T47D (cell line): Measurements from ENCODE around the gene SPRR1A.

Source experiments
- DNase-seq, 2 experiments: peaks; one replicate each; pipeline versions ENCODE4 v3.0.0 to v3.0.0-alpha.2; 2011 to 2012; ENCODE audit warnings: low read depth in 1 of 2, low spot score in 1 of 2
- JUND ChIP-seq: IDR thresholded peaks from 2 replicates; pipeline ENCODE4 v1.6.1; 2012; ENCODE audit warnings: low read depth
- in situ Hi-C: cut with HindIII; loops from 2 replicates; pipeline ENCODE4 v1.10.0; 2016; ENCODE audit warnings: low sequenced_read_pairs, low pct_unique_long_range_greater_than_20kb

SPRR1A gene

DNA sequence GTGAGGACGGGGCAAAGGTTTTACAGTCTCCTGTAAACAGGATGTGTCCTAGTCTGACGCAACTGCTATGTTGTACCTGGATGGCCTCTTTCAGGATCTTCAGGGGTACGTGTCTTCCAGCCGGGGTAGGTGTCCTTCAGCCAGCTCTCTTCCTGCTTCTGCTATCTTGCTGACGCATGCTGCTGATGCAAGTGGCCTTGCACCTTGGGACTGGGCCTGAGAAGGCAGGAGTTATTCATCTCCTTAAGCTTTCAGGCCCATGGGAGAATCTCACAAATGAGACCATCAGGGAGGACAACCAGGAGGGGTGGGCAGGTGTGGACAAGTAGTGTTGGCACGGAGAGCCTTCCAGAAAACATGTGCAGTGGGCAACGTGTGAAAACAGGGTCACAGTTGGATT lies 39.2 kb downstream of the SPRR1A start:
- TF ChIP-seq JUND, result no peak
- in situ Hi-C loops, result no loop called here
- no peak for DNase-seq

DNA sequence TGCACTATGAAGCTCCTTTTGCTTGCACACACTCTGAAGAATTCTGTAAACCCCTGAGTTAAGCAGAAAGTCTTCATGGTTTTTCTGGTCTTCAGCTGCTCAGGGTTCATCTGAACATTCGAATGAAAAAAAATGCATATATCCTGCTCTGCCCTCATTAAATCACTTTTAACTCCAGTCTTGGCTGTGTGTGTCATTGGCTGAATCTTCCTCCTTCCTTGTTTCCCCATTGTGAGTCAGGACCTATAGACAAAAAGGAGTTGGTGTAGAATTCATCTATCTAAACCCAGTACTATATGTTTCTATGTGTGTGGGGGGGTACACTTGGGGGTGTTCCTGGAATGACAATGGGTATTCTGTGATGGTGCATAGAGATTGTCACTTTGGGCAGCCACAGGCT lies 40.5 kb downstream of the SPRR1A start:
- no peak for DNase-seq
- TF ChIP-seq JUND, result no peak
- in situ Hi-C loops, result no loop called here

- in situ Hi-C loops, result no loop called here
- DNase-seq, result no peak
- no peak for TF ChIP-seq JUND
Observed at GRCh38 chr1:153025797-153026196, 41.9 kb downstream of the SPRR1A start.

GRCh38 chr1:153028766-153029165 lies 44.9 kb downstream of the SPRR1A start:
- no peak for DNase-seq
- in situ Hi-C loops, result no loop called here
- no peak for TF ChIP-seq JUND

DNA sequence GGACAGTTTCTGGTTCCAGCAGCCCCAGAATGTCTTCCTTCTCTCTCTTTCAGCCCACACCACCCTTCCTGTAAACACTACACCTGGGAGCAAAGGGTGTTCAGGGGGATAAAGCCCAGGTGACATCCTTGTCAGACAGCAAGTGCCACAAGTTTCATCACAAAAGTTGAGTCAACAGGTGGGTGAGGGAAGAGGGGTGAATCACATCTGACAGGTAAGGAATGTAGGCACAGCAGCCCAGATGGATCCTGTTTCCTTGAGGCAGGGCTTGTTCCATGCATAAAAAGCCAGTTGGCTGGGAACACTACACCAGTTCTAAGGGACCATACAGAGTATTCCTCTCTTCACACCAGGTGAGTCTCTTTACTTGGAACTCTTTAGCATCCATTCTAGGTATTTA lies 47.0 kb downstream of the SPRR1A start, which contains the start of gene SPRR1B:
SPRR1B (plus strand) TSS at position 309 of the 400 bp plus-strand sequence. CDS start 1,143 bp downstream, outside the sequence.
- in situ Hi-C loops, result no loop called here
- TF ChIP-seq JUND, result no peak
- DNase-seq, result peak in 1 of 2 experiments; percentile 8

GRCh38 chr1:153032073-153032472 lies 48.2 kb downstream of the SPRR1A start:
- in situ Hi-C loops, result no loop called here
- DNase-seq, result no peak
- TF ChIP-seq JUND, result no peak

GRCh38 chr1:153032677-153033308 lies 48.9 kb downstream of the SPRR1A start:
- no peak for TF ChIP-seq JUND
- DNase-seq, result peak in 1 of 2 experiments; percentile 43
- in situ Hi-C loops, result no loop called here

DNA sequence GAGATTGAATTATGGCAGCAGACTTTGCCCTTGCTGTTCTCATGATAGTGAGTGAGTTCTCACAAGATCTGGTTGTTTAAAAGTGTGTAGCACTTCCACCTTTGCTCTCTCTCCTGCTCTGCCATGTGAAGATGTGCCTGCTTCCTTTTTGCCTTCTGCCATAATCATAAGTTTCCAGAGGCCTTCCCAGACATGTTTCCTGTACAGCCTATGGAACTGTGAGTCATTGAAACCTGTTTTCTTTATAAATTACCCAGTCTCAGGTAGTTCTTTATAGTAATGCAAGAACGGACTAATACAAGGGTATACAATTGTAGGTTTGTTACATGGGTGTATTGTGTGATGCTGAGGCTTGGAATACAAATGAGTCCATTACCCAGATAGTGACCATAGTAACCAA lies 51.3 kb downstream of the SPRR1A start:
- no peak for TF ChIP-seq JUND
- no peak for DNase-seq
- in situ Hi-C loops, result no loop called here
